Stimulated activated CD4-positive, alpha-beta T cell treated with anti-CD3 and anti-CD28 coated beads, Interleukin-4, amount 100 ng/mL, for 1 hour (primary cell): ENCODE results near the gene DNAH9.

ENCODE experiments used
- DNase-seq: peaks from one replicate; pipeline ENCODE4 v3.0.0-alpha.2; 2020

DNAH9 gene

DNA sequence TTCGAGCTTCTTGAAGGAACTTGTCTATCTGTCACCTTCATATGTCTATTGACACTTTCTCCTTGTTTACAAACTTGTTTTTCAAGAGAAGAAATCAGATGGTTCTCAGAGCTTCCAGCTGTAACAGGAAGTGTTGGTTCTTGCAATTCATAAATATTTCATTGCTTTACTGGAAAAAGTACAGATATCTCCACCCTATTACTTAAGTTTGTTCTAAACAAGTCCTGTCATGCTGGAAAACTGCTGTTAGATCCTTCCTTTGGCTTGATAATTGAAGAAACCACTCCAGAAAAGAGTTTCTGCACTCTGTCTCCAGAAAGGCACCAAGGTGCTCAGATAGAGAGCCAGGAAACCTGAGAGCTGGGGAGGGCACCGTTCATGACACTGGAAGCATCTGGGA lies 181.6 kb downstream of the DNAH9 start:
- DNase-seq, result no peak

DNA sequence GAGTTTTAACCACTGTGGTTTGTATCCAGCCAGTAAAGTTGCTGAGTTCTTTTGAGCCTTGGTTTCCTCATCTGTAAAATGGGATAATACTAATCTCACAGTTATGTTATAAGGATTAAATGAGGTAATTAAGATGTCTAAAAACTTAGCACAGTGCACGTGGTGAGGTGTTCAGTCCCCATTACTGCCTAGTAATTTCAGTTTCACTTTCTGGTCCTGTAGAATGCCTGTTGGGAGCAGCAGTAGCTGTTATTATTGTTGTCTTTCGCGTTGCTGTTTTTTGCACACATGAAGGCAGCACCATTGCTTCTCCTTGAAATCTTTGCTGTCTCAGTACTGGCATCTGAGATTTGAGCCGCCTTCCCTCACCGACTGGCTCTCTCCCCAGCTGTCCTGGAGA lies 182.4 kb downstream of the DNAH9 start:
- DNase-seq, result no peak

DNA sequence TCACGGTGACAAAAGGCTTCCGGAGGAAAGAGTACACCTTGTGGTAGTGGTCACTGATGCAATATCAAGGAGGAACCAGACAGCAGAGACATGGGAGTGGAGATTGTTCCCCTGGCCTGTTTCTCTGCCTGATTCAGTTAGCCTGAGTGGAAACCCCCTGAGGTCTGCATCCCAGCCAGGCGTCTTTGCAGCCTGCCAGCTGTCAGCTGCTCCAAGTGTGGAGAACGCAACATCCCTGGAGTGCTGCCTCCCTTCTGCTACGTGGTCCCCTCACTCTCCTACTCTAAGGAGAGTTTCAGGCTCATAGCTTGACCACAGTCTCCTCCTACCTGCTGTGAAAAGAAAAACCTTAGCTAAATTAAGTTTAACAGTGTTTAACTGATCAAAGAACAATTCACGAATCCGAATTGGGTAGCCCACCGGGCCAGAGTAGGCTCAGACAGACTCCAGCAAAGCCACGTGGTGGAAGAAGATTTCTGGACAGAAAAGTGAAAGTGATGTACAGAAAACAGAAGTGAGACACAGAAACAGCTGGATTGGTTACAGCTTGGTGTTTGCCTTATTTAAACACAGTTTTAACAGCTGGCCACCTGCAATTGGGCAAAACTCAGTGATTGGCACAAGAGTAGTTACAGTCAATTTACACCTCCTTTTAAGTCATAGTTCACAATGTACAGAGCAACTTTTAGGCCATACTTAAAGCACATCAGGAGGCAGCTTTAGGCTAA lies 188.6 kb downstream of the DNAH9 start:
- DNase-seq, result no peak

DNA sequence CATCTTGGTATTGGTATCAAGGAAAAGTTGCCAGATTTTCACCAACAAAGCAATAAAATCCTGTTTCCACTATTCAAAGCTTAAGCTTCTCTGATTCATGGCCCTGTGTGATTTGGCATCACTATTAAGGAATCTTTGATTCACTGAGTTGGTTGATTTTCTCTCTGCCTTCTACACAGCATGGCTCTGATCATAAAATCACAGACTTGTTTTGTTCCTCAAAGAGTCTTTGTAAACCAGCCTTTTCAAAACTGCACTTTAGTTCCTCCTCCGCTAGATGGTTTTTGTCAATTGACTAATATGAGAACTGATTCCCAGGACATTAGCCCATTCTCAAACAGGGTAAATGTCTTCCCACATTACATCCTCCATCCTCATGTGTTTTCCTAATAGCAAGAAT lies 197.6 kb downstream of the DNAH9 start:
- no peak for DNase-seq

DNA sequence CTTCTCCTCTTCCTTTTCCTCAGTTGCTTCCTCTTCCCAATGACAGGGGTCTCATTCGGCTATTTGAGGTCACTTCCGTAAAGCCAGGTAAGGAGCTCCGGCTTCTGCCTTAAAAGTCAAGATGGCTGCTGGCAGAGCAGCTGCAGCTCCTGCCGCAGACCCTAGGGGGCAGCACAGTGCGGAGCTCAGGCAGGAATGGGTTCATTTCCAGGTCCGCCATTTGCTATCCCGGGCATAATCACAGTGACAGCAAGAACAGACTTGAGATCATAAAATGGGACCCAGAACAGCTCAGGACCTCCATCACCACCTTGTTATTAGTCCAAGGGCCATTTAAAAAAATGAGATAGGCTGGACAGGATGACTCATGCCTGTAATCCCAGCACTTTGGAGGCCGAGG lies 199.5 kb downstream of the DNAH9 start:
- no peak for DNase-seq

DNA sequence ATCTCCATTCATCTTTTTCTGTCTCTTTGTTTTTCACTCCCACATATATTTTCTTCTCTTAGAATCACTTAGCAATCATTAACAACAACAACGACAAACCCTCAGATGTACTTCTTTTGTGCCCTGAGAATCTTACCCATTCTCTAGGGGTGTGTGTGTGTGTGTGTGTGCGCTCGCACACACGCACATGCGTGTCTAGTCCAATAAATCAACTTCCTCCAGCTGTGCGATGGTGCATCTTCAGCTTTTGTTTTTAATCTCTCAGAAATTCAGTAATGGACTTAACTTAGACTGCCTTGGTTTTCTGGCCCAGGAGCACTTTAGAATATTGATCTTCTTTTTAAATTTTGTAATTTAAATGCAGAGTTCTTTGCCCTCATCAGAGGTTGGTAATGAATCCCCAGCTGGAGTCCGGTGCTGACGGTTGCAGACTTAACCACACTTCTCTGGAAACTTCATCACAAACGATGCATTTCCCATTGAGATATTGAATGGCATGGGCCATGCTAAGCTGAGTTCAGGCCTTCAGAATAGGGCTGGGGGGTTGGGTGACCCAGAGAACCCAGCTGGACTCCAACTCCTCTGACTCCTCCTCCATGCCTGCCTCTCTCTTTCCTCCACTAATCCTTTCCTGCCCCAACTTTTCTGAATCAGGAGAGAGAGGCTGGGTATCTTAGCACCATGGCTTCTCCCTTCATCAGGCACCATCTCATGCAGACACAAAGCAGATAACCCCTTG lies 205.1 kb downstream of the DNAH9 start:
- no peak for DNase-seq

DNA sequence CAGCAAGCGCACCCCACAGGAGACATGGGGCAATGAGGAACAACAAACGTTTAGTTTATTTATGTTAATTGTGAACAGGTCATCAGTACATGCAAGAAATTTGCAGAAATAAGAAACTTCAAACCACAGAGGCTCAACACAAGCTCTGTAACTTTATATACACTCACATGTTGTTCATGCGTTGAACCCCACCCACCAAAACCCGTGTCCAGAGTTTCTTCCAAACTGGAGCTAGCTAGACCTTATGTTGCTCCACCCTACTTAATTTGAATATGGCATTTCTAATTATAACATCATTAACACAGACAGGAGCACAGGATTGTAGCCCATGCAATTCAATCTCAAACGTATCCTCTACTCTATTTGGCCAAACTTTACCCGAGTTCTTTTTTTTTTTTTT lies 206.9 kb downstream of the DNAH9 start:
- DNase-seq, result no peak

DNA sequence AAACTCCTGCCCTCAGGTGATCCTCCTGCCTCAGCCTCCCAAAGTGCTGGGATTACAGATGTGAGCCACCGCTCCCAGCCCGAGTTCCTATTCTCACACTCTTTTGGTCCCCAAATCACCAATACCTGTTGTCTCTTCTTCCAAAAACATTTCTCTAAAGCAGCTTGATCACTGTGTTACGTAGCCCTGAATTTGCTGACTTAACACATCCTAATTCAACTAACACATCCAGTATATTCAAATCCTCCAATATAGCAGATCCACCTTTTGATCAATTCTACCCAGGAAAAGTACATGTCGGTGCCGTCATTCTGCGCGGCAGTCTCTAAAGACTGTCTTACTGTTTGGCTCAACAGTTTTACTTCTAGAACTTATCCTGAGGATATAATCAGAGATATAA lies 207.7 kb downstream of the DNAH9 start:
- DNase-seq, result no peak

DNA sequence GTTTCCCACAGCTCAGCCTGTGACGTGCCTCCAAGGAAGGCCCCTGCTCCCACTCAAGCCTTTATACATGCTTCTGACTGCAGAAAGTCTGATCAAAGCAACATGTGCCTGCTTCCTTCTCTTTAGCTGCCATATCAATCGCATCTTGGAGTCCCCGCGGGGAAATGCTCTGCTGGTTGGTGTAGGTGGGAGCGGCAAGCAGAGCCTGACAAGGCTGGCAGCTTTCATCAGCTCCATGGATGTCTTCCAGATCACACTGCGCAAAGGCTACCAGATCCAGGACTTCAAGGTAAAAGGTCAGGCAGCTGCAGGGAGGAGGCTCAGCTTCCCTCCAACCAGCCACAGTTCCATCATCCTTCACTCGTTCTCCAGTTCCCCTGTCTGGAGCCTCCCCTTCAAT lies 209.3 kb downstream of the DNAH9 start:
- DNase-seq, result no peak

DNA sequence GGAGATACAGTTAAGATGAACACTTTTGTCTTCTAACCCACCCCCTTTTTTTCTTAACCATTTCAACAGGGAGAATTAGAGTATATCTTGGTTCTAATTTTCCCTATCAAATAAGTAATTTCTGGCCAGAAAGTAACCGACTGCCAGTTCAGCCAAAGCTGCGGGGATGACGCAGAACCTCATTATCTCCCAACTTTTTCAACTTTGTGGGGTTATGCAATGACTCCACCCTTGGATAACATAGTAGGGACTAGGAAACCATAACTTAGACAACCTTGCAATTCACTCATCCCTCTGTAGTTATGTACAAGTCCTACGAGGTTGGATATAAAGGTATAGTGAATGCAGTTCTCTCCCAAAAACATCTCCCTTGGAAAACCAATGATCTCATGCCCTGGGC lies 215.0 kb downstream of the DNAH9 start:
- no peak for DNase-seq

DNA sequence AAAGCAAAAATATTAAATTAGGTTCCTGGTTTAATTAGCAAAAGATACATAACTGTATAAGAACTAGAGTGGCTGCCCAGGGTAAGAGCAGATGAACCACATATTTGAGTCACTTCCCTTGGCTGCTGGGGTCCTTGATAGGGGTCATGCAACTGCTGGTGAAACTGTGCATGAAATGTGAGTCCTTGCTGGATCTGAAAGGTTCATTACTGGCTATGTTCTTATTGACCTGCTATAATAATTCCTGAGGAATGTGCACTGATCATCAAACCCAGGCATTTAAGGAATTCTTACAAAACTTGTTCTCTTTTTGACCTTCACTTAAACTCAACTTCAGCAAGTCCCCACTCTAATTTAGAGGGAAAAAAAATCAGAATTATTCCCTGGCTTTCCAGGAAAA lies 215.6 kb downstream of the DNAH9 start:
- no peak for DNase-seq

DNA sequence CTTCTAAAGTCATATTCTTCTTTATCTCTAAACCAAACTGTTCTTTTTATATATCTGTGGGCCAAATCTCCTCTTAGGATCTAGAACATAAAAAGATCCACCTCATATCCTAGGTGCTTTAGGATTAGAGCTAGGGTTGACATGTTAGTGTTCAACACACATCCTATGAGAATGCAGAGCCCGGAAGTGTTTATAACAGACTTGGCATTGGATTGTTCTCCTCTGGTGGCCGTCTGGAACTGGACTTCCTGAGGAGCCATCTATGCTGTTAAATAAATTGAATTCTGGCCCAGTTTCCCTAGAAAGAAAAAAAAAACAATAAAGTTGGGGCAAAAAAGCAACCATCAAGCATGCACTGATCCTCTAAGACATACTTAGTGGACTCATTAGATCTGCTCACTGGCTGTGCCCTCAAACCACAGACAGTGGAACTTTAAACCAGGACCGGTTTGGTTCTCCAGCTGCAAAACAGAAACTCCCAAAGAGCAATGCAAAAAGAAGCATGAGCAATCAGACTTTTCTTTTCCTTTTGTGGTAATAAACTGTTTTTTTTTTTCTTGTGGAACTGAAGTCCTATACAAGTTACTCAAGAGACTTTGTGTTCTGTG lies 216.5 kb downstream of the DNAH9 start:
- no peak for DNase-seq

DNA sequence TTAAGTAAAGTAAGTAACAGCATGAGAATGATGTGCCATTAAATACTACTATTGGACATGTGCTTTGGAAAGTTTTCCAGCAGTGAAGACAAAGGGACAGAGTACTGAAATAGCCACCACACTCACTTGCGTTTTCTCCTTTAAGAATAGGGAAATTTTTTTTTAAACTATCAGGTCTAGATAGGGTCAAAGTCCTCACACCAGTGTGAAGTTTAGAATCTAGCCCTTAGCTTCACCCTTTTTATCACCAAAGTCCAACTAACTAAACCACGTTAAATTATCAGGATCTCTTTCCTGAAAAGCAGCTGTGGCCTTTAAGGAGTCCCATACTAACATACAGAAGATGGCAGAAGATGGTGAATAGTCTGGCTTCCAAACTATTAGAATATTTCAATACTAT lies 218.1 kb downstream of the DNAH9 start:
- no peak for DNase-seq

DNA sequence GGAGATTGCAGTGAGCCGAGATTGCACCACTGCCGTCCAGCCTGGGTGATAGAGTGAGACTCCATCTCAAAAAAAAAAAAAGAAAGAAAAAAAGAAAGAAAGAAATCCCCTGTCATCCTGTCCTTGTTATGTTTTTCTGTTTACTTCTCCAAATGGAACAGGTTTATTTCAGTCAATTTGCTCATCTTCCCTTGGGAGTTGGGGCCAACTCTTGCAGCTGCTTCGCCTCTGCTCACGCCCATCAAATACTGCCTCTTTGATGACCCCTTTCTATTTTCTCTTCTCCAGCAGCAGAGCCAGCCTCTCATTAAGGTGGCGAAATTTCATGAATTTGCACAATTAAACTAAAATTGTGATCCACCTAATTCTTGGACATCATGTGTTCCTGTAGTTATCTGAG lies 225.6 kb downstream of the DNAH9 start:
- no peak for DNase-seq

DNA sequence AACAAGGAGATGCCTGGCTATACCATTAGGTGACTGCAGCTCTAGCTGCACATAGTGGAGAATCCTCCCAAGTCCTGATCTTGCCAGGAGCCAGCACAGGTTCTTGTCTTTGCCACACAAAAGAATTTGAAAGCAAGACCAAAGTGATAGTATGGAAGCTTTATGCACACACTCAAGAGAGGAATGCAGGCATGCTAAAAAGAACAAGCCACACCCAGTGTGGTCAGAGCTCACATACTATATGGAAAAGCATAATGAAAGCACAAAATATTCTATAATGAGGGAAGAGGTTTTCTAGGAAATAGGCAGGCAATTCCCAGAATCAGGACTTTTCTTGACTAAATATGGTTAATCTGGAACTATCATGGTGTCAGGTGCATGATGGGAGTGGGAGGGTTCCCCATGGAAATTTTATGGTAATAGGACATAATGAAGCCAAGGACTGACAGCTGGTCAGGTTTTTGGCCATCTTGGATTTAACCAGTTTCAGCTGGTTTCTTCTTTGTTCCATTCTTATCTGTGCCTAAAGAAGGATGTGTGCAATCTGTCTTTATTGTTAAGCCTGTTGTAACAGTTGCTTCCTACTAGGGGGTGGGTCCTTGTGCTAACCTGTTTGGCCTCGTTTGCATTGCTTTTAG lies 227.4 kb downstream of the DNAH9 start:
- no peak for DNase-seq

DNA sequence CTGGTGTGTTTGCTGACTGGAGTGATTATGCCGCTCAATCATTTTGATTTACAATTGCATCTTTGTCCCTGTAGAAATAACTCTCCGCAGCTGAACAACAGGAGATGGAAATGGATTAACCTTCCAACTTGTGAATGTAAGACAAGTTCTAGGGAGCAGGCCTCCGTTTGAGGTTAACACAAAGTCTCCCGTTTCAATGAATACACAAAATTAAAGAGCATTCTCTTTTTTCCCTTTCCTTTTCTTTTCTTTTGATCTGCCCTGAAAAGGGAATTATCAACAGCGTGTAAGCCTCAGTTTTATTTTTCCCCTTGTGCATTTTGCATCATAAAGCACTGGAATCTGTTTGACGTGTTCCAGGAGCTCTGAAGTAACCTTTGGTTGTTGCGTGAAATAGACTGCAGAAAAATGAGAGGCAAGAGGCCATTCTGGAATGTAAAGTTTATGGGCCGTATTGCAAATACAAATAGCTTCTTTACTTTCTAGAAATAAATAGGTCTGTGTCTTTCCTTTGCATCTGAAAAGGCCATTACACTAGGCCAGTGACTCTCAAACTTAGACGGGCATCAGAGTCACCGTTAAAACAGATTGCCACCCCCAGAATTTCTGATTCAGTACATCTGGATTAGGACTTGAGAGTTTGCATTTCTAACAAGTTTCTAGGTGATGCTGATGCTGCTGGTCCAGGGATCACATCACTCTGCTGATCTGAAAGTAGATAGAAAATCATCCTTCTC lies 234.3 kb downstream of the DNAH9 start:
- DNase-seq, result no peak

DNA sequence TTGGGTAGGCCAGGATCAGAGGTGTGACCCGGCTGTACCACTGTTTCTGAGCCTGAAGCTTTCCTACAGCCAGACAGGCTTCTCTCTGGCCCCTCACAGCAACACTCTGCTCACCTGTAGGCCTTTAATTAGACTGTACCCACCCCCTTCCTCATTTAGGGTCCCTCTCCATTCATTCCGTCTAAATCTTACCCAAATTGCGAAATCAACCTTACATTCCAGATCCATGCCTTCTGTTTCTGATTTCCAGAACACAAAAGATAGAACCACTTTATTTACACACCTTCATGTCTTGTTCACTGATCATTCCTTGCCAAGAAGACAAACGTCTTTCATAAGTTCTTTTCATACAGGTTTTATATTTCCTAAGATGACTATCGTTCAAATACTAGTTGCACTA lies 238.2 kb downstream of the DNAH9 start:
- no peak for DNase-seq

DNA sequence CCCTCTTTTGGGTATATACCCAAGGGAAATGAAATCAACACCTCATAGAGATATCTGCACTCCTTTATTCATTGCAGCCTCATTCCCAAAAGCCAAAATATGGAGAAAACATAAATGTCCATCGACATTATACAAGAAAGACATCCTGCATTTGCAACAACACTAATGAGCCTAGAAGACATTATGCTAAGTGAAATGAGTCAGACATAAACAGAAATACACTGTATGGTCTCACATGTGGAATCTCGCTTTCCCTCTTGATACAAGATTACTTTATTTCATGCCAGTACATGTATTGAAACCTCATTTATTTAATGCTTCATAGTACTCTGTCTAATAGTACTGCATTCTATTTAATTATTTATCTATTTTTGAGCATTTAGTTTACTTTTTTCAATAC lies 241.8 kb downstream of the DNAH9 start:
- no peak for DNase-seq

DNA sequence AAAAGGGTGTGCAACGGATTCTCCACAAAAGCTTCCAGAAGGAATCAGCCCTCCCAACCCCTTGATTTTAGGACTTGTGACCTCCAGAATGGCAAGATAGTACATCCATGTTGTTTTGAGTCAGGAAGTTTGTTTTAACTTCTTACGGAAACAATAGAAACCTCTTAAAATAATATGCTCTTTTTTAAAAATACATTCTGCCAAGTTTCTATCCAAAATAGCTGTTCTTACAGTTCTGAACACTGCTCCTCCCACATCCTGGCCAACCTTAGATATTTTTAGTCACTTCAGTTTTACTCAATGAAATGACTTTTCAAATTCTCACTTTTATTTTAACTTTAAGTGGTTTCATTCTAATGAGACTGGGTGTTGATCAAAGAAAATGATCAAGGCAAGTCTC lies 242.6 kb downstream of the DNAH9 start:
- DNase-seq, result no peak

DNA sequence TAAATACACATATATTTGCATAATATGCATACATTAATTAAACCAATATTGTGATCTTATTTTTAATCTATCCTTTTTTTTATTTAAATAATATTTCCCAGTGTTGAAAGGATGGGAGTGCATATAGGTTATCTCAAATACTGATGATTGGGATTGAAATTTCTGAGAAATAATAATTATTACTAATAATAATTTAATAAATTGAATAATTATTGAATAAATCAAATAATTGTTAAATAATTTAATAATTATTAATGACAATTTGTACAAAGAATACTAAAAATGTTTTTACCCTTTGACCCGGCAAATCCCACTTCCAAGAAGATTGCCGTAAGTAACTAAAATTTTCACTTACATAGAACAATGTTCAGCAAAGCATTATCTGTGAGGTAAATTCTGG lies 250.1 kb downstream of the DNAH9 start:
- DNase-seq, result no peak

DNA sequence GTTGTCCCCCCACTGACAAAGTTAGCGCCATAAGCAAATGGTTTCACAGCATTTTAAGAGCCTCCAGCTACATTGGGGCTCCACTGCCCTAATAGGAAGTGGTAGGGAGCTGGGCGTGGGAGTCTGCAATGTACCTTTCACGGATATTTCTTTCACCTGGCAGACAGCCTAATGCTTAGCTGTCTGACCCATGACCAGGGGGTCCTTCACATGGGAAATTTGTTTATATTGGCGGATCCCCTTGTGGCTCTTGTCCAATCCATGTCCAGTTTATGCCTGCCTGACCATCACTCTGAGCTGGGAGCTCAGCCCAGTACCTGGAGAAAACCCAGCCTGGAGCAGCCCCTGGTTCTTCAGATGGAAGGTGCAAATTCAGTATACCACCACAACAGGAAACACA lies 254.0 kb downstream of the DNAH9 start:
- DNase-seq, result no peak

DNA sequence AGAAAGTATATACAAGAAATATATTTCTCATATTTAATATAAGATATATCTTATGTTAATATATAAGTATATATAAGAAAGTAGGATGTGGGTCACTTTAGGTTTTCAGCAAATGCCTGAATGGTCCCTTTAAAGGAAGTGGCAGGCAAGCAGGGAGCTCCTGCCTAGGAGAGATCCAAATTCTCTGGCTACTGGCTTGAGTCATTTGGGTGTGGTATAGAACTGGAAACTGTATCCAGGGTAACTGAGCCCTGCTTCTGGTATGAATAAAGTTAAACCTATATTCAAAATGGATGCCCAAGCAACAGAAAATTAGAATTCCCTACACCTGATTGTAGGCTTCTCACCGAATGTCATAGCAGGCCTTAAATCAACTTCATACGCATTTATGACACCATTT lies 254.6 kb downstream of the DNAH9 start:
- no peak for DNase-seq
